Neural cell (in vitro differentiated cells): ENCODE measurements around the gene TMEM176B. TPM values are rescaled to one million over a fixed set of nuclear protein-coding genes. Genes with fewer than 3 reads are reported as not detected.

ENCODE experiments used
- polyA plus RNA-seq: library from polyadenylated mRNA; depleted of rRNA; stranded (reverse); fragments of >200 nt; gene quantifications from 2 replicates; pipeline ENCODE4 v1.2.3, GENCODE V29; 2014

The TMEM176B gene
- polyA plus RNA-seq, 1 donor from 2014 or later = 1.9 TPM

Other genes with a start within 250 kb of the TMEM176B start
- not detected in 2 replicates for gene GIMAP4, start 233.0 kb downstream of the TMEM176B start, polyA plus RNA-seq
- not detected in 2 replicates for gene GIMAP6, start 168.0 kb downstream of the TMEM176B start, polyA plus RNA-seq
- gene GIMAP2, start 114.7 kb downstream of the TMEM176B start, polyA plus RNA-seq = not detected in 2 replicates
- not detected in 2 replicates for gene GIMAP1, start 83.8 kb downstream of the TMEM176B start, polyA plus RNA-seq
- gene GIMAP5, start 62.9 kb downstream of the TMEM176B start, polyA plus RNA-seq = not detected in 2 replicates
- gene TMEM176A, start 405 bp upstream of the TMEM176B start, polyA plus RNA-seq = not detected in 2 replicates
- not detected in 2 replicates for gene AOC1, start 52.2 kb upstream of the TMEM176B start, polyA plus RNA-seq
- 24.4 and 35.5 TPM in 2 replicates for gene KCNH2, start 178.0 kb upstream of the TMEM176B start, polyA plus RNA-seq
- not detected in 2 replicates for gene NOS3, start 190.7 kb upstream of the TMEM176B start, polyA plus RNA-seq
- gene ATG9B, start 224.1 kb upstream of the TMEM176B start, polyA plus RNA-seq = 1.2 and 1.4 TPM in 2 replicates
- gene ABCB8, start 228.1 kb upstream of the TMEM176B start, polyA plus RNA-seq = 34.4 and 40.5 TPM in 2 replicates
- 3.3 and 4.4 TPM in 2 replicates for gene ASIC3, start 248.2 kb upstream of the TMEM176B start, polyA plus RNA-seq